Bone marrow (tissue), 2 donors: Measurements from ENCODE around the gene PPIE.
"Not testable (repeated sequence)": the region's sequence is repeated elsewhere in the genome, so short reads cannot be mapped to it uniquely, and the experiment has no call there.

Experiments used
- DNase-seq, 2 donors: peaks; one replicate each; lab custom pipeline; 2025; lab: John Stamatoyannopoulos, UW

The PPIE gene

DNA sequence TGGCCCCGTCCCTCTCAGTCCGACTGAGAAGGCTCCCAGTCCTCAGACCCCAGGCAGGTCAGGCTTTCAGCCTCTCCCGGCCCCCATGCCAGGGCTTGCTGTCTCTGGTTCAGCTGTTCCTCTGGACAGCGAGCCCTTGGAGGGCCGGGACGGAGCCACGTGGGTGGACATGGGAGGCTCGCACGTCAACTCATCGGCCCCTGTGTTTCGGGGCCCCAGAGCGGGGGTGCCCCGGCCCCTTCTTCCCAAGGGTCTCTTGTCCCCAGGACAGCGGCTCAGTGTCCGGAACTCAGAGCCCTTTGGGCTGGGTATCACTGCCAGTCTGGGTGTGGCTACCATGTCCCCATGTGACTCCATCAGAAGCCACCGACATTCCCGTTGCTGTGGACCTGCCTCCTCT lies 39.2 kb downstream of the PPIE start:
- not testable (repeated sequence) for DNase-seq

DNA sequence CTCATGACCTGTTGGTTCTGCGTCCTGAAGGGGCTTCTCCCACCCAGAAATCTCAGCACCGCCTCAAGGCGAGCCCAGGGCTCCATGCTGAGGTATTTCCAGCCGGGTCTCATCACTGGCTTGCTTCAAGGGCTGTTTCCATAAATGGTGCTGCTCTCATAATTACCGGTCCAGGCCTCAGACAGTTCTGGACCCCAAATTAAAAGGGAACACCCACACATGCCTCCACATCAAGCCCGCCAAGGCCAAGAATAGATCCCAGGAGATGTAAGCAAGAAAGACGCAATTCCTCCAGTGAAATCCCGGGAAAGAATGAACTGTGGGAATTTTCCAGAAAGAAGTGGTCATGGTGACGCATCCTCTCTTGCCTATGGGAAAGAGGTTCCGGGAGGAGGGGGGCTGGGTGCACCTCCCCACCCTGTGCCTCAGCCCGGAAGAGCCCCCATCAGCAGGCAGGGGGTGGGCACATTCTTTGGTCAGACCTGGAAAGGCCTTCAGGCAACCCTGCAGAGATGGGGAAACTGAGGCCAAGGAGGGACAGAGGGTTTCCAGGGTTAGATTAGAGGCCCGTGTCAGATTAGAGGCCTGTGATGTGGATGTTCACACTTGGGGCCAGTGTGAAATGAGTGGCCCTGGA lies 39.9 kb downstream of the PPIE start:
- not testable (repeated sequence) for DNase-seq

- no peak for DNase-seq
Measured at GRCh38 chr1:39779137-39779536, 40.5 kb downstream of the PPIE start.

- no peak for DNase-seq
Measured at GRCh38 chr1:39779821-39780220, 41.1 kb downstream of the PPIE start.

DNA sequence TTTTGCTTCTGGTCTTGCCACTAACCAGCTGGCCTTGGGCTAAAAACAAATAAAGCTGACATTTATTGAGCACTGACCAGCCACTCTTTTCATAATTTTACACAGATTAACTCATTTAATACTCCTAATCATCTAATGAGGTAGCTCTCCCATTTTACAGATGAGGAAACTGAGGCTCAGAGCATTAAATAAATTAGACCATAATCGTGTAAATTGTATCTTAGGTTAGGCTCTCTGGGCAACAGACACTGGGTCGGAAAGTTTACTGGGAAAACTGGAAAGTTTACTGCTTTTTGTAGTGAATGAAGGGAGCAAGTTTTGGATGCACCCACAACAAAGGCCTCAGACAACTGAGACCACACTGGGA lies 42.6 kb downstream of the PPIE start:
- DNase-seq = no peak

- DNase-seq = no peak
Measured at GRCh38 chr1:39782103-39782502, 43.4 kb downstream of the PPIE start.

- not testable (repeated sequence) for DNase-seq
Measured at GRCh38 chr1:39782685-39783084, 44.0 kb downstream of the PPIE start.

DNA sequence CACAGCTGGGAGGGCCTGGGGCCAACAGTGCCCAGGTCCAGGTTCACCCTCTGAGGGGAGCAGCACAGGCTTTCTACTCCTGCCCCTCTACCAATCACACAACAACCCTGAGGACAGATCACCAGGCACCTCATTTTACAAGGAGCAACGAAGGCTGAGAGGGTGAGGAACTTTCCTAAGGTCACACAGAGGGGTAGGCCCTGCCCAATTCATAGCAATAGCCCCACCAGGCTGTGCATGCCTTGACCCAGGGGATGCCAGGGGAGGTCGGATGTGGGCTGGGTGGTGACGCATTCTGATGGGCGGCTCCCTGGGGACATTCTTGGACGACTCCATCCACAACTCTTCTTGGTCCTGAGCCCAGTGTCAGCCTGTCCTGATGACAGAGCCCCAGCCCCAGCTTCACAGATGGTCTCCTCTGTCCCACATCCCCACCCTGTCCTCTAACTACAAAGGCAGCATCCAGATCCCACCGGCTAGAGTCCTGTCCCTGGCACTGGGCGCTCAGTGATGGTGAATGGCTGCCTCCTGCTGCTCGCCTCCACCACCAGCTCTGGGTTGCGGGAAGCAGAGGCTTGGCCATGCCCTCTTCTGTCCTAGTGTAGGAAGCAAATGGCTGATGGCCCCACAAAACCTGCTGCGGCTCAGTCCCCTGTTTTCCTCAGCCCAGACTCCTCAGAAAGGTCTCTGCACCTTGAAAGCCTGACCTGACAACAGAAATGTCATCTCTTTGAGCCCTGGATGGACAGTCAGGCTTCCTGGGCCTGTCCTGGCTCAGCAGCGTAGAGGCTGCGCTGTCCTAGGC lies 47.8 kb downstream of the PPIE start:
- DNase-seq = not testable (repeated sequence)

DNA sequence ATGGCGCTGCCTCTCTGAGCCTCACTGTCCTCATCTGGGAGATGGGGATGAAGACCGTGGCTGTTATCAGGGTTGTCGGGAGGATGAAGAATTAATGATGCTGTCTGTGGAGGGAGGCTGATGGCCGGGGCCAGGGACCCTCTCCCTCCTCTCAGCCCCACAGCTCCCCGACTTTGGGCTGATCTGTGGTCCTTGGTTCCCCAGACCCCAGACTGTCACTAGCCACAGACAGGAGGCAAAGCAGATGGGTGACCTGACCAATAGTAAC lies 48.4 kb downstream of the PPIE start:
- DNase-seq = not testable (repeated sequence)

- no peak for DNase-seq
Measured at GRCh38 chr1:39787468-39787867, 48.8 kb downstream of the PPIE start.

DNA sequence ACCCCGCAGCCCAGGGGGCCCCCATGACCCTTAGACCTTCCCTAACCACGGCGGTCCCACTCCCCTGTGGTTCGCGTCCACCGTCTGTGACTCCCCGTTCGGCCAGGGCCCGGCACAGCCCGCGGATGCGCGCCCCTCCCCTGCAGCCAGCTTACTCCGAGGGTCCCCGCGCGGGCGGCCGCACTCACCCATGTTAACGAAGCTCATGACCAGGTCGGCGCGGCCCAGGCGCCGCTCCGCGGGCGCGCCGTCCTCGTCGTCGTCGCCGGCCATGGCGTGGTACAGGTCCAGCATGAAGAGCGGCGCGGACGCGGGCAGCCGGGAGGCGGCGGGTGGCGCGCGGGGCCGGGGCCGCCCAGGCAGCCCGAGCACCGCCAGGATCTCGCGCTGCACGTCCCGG lies 49.3 kb downstream of the PPIE start:
- not testable (repeated sequence) for DNase-seq

- no peak for DNase-seq
Measured at GRCh38 chr1:39788426-39788757, 49.7 kb downstream of the PPIE start.

DNA sequence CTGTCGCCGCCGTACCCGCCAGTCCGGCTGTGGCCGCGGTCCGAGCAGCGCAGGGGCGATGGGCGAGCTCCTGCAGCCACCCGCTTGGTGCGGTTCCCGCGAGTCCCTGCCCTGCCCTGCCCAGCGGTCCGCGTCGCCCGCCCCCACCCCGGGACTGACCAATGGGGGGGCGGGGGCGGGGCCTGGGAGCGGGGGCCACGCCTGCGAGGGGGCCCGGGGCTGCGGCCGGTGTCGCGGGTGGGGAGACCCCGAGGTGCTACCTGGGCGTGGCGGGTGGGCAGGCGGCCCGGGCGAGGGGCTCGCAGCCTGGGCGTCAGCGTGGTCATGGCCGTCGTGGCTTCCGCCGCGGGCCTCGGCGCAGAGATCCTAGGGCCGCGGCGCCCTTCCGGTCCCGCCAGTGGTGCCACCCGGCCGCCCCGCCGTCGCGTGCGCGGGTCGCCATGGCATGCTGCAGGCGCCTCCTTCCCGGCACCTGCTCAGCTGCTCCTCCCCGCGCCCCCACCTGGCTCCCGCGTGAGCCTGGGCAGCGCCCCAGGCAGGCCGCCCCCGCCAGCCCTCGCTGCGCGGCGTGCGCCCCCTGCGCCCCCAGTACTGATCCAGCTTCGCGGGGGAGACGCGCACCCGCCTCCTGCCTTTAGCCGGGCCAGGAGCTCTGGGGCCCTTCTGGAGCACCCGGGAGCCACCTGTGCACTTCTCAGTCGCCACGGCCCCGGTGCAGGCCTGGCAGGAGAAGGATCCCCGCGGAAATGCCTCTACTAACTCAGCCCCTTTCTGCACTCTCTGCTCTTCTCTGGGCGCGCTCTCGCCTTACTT lies 50.3 kb downstream of the PPIE start, which contains the start of gene BMP8B:
BMP8B (minus strand) TSS at position 108 of the 813 bp plus-strand sequence. CDS start 380 bp downstream, outside the sequence.
- peak in 1 of 2 donors; percentile 77 for DNase-seq

DNA sequence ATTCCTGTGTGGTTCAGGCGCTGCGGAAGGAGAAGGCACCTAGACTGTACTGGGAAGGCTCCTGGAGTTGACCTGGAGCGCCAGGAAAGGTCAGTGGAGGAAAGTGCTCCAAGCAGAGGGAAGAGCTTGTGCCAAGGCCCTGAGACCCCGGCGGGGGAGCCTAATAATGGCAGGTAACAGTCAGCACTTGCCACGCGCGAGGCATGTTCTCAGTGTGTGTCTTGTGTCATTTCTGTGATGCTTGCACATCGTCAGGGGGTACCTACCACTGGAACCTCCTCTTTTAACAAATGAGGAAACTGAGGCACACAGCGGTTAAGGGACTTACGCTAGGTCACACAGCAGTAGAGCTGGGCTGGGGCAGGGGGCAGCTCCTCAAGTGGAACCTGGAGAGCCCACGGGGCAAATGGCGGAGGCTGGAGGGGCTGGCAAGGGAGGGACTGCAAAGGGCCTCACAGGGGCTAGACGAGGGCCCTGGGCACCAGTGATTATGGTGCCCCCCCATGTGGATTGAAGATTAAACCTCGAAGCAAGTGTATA lies 51.0 kb downstream of the PPIE start:
- DNase-seq = no peak

GRCh38 chr1:39791838-39792237 lies 53.2 kb downstream of the PPIE start:
- no peak for DNase-seq

DNA sequence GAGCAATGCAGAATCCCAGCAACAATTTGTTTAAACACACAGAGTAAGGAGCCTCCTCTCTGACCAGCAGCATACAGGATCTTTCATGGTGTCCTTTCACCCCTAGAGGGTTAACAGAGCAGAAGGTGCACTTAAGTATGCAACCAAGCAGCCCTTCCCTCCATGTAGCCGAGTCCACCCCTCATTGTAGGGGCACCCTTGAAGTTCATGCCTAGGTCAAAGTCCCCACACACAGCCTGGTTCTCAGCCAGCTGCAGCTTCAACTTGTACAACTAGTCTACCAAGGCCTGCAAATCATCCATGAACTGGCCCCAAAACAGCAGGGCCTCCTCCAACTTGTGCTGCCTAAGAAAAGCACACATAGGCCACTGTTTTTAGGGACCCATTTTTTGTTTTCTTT lies 57.0 kb downstream of the PPIE start:
- DNase-seq = no peak

DNA sequence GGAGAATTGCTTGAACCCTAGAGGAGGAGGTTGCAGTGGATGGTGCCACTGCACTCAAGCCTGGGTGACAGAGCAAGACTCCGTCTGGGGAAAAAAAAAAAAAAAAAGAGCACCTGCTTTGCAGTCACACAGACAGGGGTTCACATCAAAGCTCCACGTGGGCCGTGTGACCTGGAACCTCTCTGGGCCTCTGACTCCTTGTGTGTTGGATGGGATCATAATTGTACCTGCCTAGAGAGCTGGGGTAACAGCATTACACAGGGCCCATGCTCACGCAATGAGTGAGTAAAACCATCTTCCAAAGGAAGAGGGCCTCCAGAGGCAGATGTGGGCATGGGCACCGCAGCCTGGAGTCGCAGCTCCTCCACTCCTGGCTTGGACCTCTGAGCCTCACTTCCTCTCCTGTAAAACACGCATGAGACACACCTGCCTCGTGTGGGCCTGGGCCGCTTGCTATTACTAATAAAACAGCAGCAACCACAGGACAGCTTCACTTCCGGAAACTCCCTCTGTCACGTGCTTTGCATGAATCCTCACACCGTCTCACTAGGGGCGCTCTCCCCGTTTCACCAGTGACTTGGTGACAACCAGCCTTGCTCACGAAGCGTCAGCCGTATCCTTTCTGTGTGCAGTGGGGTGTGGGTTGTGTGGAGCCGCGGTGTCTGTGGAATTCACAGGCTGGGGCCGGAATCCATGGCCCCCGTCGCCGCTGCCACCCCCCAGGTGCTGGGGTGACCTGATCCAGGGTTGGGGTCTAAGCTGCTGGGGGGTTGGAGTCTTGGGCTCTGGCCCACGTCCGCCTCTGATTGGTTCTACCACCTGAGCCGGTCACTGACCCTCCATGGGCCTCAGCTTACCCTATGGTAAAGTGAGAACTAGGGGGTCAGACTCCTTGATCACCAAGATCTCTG lies 60.4 kb downstream of the PPIE start:
- DNase-seq = peak; percentile 4 to 67

DNA sequence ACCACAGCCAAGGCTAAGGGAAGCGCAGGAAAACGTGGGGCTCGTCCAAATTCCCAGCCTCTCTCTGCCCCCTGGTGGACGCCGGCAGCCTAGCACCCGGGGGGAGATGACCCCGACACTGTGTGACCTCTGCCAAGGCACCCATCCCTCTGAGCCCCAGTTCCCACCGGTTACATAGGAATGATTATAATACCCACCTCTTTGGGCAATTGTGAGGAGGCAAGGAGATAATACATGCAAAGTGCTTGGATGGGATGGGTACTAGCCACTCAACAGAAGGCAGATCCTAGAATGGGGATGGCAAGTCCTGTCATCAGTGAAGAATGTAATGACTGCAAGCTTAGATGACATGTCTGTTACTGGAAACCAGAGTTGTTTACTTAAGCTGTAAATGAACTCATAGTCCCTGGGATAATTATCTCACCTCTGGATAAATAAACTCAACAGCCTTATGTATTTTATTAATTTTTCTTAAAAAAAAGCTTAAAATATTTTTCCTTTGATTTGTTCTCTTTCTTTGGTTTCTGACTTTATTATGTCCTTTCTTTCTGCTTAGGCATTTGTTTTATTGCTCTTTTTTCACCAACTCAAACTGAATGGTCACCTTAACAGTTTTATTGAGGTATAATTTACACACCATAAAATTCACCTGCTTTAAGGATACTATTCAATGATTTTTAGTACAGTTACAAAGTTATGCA lies 61.2 kb downstream of the PPIE start:
- DNase-seq = peak in 1 of 2 donors; percentile 54

DNA sequence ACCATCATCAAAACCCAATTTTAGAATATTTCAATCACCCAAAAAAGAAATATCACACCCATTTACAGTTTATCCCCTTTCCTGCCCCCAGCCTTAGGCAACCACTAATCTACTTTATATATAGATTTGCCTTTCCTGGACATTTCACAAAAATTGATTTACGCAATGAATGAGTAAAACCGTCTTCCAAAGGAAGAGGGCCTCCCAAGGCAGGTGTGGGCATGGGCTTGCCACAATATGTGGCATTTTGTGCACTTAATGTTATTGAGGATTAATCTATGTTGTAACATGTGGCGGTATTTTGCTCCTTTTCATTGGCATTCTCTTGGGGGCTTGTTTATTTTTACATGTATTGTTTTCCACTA lies 61.8 kb downstream of the PPIE start:
- DNase-seq = no peak

DNA sequence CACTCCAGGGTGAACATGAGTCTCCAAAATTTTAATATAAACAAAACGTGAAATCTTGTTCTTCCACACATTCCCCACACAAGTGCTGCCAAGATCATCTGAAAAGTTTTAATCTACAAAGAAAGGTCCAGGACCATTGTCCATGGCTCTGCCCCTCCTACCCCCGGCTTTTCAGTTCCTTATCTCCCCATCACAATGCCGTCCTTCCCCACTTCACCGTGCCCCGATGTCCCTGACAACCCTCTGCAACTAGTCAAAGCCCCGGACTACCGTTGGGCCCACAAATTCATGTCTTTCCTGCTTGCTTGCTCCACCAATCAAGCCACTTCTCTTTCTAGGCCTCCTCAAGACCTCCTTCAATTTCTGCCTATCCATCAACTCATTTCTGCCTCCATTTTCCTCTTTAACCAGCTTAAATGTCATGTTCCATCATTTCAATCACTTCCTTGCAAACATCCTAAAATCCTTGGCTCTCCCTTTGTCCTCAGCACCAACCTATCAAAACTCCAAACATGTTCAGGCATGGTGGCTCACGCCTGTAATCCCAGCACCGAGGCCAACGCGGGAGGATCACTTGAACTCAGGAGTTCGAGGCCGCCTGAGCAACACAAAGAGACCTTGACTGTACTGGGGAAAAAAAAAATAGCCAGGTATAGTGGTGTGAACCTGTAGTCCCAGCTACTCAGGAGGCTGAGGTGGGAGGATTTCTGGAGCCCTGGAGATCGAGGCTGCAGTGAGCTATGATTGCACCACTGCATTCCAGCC lies 64.0 kb downstream of the PPIE start:
- DNase-seq = no peak
